HG03521 (cell line): ENCODE data around the gene CLRN3.

ENCODE experiments used
- ATAC-seq: cut with Tn5 transposase; IDR thresholded peaks from one replicate; pipeline ENCODE4 v1.9.1; 2021; ENCODE audit warnings: mild to moderate bottlenecking, moderate library complexity; ENCODE audit not compliant: unreplicated experiment

The CLRN3 gene

GRCh38 chr10:127903789-127904188, 11.0 kb upstream of the CLRN3 start:
- ATAC-seq, result no peak

GRCh38 chr10:127899766-127900387, 7.1 kb upstream of the CLRN3 start:
- ATAC-seq, result no peak

- ATAC-seq, result no peak
Measured at GRCh38 chr10:127897177-127897576, 4.4 kb upstream of the CLRN3 start.

DNA sequence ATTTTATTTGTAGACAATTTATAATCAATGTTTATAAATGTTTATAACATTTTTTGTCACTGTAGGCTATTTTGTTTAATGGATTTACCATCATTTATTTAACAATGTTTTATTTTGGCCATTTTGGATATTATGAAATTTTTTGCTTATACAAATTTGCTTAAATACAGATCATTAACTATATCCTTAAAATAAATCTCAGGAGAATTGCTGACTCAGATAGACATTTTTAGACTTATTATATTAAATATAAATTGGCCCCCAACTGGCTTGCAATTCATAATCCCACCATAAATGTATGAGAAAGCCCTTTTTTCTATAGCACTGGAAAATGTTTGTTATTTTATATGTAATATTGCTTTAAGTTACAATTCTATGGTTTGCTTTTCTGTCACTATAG, 3.8 kb upstream of the CLRN3 start:
- ATAC-seq, result no peak

DNA sequence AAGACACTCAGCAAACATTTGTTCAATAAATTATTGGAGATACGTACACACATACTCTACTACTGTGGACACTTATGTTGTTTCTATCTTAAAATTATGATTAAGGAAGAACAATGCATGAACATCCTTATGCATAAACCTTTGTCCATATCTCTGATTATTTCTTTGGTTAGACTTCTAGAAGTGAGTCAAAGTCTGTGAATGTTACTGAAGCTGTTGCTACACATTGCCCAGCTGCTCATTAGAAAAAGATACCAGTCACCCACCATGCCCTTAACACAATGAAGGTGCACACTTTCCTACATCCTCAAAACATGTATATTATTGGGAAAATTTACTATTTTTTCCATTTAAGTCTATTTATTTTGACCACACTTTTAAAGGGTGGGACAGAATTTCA, 1.4 kb upstream of the CLRN3 start:
- ATAC-seq, result no peak

DNA sequence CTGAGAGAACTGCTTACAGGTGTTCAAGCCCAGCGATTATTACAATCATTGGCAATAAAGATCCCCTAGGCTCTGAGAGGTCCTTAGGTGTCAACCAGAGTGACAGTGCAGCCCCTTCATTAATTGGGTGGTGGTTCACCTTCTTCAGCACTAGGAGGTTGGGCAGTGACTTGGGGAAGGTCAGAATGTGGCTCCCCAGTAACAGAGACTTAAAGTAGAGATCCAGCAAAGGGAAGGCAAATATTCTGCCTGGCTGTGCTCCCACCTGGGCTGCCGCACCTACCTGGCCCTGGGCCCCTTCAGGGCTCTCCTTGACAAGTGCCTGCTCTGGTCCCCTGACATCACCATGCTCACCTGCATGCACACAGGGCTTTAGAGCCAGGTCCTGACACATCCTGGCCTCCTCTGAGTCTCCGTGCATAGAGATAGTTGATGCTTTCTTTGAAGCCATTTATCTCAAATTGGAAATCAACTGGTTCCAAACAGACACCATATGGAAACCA, 1.9 kb downstream of the CLRN3 start:
- ATAC-seq, result no peak

- ATAC-seq, result no peak
Measured at GRCh38 chr10:127890216-127890615, 2.5 kb downstream of the CLRN3 start.

DNA sequence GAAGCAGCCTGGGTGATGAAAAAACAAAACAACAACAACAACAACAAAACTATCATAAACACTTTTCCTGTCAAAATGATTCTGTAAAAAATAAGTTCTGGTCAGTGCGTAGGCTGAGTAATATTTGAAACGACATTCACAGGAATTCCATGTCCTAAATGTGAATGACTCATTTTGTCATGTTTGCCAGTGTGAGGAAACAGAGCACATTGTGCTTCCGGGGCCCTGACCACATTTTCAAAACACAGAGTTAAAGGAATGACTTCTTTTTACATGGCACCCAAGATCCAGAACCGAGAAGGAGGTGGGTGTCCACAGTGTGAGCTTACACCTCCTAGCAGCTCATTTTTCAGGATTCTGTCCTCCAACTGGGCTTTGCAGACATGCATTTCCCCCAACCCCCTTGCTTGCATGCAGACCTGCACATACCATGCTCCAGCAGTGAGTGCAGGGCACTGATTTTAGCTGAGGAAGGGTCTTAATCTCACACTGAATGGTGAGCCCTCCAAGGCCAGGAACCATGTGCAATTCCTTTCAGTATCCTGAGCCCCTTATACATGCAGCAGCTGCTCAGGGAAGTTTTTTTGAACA, 3.0 kb downstream of the CLRN3 start:
- no peak for ATAC-seq

- ATAC-seq, result no peak
Measured at GRCh38 chr10:127888521-127889312, 4.0 kb downstream of the CLRN3 start.

DNA sequence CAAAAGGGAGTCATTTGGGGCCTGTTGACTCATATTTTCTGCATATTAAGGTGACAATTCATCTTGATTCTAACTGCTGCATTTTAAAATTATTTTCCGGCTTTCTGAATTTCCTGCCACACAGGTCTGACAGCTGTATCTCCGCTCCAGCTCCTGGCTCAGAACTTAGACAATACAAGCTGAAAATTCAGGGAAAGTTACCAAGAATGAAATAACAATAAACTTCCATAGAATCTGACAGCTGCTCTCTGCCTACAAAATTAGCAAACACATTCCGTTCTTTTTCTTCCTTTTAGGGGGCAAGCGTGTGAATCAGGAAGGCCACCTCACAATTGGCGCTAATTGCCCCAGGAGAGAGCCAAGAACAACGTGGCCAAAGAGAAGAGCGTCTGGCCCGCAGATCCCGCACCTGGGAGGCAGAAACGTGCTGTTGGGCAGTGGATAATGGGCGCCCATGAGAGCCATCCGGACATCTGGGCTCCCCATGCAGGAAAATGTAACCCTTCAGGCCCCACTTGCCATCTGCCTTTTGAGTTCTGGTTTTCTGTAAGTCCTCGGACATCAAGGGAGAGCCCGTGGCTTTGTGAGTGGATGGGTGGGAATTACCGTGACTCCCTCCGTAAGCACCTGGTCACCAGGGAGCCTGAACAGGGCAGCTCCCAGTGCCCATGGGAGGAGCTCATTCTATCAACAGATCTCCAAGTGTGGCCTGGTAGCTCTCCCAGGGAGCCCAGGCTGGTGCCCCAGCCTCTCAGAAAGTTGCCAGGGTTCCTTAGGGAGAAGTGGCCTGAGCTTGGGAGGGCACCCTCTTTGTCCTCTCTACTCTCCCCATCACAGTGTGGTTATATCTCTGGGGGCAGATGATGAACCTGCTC, 5.0 kb downstream of the CLRN3 start:
- ATAC-seq, result no peak

DNA sequence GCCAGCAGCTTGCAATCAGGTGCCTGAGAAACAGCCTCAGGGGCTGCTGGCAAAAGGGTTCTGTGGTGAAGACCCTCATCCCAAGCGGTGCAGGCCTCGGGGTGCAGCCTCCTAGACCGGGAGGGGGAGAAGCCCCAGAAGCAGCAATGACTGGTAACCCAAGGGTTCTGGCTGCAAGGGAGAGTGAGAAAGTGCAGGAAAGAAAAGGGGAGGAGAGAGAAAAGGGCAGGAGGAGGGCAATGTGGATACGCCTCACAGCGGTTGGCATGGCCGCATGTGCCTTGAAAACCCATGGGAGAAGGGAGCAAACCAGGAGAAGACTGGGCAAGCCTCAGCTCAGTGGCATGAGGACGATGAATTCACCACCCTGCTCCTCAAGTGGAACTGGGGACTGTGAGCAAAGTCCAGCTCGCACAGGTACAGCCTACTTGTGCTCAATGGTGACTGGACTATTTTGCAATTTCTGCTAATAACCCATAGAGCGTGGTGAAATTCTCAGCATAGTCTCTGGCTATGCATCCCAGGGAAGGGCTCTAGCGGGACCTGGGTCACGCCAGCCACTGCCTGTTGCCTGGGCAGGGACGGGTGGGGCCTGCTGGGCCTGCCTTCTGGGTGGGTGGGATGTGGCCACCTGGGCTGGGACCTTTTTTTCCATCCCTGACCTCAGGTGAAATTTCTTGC, 6.2 kb downstream of the CLRN3 start:
- ATAC-seq, result no peak

DNA sequence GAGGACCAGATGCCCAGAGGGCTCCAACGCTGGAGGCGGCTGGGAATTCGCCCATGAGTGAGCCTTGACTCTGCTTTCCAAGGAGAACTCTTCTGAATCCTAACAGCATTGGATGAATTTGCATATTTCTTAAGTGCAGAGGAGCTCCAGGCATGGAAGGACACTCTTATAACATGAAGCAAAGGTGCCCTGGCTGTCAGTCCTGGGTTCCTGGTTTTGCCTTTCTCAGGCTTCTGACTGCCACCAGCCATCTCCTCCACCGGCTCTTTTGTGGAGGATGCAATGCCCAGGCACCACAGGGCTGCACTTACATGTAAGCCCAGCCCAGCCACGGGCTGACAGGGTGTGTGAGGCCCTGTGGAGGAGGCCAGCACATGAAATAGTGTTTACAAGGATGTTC, 8.2 kb downstream of the CLRN3 start:
- no peak for ATAC-seq

DNA sequence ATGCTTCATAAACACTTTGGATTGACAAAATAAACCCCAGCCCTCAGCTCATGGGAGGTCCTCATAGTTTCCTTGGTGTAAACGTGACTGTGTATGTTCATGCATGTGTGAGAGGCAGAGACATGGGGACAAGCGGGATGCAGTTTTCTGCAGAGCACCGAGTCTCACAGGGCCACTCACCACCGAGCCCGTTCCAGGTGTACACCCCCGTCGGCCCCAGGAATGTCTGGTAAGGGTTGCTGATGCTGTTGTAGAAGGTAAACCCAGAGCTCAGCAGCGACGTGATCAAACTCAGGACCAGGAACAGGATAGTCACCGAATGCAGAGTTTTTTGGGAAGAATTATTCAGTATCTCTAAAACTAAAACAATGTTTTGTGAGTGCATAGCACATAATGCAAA, 9.2 kb downstream of the CLRN3 start:
- ATAC-seq, result no peak

GRCh38 chr10:127882801-127883459, 9.8 kb downstream of the CLRN3 start:
- ATAC-seq, result no peak

DNA sequence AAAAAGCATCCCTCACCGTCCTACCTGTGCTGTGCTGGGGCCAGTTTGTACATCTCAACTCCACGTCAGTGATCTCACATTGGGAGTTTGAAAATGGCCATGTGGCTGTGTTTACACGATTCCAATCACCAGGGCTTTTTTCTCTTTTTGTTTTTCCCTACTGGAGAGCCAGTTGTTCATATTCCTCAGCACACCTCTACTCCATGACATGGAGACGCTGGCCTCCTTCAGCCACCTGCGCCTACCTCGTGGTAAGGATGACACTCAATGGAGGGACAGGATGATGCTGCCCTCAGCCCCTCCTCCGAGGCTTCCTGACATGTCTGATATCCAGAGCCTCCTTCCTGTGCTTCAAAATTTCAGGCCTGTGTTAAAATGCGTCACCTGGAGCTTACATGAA, 10.3 kb downstream of the CLRN3 start:
- no peak for ATAC-seq

GRCh38 chr10:127881262-127881661, 11.5 kb downstream of the CLRN3 start:
- ATAC-seq, result no peak

- no peak for ATAC-seq
Measured at GRCh38 chr10:127880557-127880956, 12.2 kb downstream of the CLRN3 start.

DNA sequence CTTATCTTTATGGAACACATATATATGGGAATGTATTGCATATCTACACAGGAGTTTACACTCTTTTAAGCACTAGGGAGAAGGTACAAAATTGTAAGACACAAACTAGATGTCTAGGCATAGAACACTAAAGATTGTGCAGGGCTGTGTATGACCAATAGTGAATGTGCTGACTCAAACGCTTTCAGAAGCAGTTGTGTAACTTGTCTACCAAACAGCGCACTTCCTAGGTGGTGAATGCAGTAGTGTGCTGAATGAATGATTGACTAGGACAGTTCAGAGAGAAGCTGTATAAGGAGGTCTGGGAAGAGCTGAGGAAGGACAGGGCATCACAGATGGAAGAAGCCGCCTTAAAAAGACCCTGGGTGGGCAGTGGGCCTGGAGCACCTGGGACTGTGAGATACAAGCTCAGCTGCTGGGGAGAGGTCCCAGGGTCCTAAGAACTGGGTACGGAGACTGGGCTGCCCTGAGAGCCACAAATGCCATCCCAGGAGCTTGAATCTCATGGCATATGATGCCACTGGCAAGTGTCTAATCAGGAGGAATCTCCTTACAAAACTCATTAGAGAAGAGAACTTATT, 14.2 kb downstream of the CLRN3 start:
- no peak for ATAC-seq

DNA sequence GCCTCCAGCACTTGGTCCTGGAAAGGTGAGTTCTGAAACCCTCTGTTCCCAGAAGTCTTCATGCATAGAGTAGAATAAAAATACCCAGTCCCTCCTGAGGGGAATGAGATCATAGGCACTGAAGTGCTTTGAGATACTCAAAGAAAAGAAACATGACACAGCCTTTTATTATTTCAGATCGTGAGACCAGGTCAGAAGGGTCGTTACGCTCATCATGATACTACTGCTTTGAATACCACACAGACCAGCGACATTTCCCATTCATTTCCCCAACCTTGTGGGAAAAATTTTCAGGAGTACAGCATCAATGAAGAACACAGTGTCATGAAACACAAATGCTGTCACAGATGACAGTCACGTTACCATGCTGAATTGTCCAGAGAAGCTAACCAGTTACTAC, 15.0 kb downstream of the CLRN3 start:
- no peak for ATAC-seq

DNA sequence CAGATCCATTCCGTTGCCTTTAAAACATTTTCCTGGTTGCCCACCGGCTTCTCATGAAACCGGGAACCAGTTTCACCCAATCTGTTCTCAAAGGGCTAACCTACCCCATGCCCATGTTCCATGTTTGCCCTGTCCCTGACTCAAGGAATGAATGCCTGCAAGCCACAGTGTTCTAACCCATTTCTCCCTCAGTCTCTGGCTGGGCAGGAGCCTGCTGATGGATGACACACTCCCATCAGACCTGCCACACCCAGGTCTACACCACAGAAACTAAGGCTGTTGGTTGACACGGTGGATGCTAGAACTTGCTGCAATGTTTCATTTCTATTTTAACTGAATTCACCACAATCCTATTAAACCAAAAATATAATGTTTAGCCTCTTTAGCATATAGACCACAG, 15.6 kb downstream of the CLRN3 start:
- no peak for ATAC-seq
